DOHH2 (cell line): Measurements from ENCODE around the gene MDFIC.

Source experiments
- EZH2phosphoT487 ChIP-seq: fragments of 200-600 bp; sonication (generic); IDR thresholded peaks from 2 replicates; pipeline ENCODE4 v1.6.1; 2017; ENCODE audit warnings: borderline replicate concordance, mild to moderate bottlenecking, antibody characterized with exemption, low read length, moderate library complexity, mixed read lengths
- TF ChIP-seq, protein P1 (sequence below): fragments of 200-600 bp; sonication (generic); IDR thresholded peaks from one replicate; pipeline ENCODE4 v1.5.1; 2014; ENCODE audit warnings: antibody characterized with exemption, mild to moderate bottlenecking, low read depth, low read length; ENCODE audit not compliant: poor library complexity, severe bottlenecking

DNA sequence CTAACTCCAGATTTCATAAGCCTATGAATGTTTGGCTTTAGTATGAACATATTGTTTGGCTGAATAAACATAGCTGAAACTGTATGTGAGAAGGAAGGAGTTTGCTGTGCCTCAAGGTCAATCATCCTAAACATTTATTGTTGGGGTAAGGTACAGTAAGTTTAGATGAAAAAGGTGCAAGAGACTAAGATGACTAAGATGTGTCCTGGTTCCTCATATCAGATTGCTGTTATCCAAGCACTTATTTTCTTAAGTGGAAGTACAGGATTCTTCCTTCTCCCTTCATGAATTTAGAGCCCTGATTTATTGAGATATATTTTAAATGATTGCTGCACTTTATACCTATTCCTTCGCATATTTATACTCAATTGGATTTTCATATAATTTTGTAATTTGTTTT, 12.2 kb downstream of the MDFIC start:
- TF ChIP-seq, protein P1, sequence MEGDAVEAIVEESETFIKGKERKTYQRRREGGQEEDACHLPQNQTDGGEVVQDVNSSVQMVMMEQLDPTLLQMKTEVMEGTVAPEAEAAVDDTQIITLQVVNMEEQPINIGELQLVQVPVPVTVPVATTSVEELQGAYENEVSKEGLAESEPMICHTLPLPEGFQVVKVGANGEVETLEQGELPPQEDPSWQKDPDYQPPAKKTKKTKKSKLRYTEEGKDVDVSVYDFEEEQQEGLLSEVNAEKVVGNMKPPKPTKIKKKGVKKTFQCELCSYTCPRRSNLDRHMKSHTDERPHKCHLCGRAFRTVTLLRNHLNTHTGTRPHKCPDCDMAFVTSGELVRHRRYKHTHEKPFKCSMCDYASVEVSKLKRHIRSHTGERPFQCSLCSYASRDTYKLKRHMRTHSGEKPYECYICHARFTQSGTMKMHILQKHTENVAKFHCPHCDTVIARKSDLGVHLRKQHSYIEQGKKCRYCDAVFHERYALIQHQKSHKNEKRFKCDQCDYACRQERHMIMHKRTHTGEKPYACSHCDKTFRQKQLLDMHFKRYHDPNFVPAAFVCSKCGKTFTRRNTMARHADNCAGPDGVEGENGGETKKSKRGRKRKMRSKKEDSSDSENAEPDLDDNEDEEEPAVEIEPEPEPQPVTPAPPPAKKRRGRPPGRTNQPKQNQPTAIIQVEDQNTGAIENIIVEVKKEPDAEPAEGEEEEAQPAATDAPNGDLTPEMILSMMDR: no peak
- TF ChIP-seq EZH2phosphoT487: no peak
